ENCODE measurements around the gene ORAI1.

DNA sequence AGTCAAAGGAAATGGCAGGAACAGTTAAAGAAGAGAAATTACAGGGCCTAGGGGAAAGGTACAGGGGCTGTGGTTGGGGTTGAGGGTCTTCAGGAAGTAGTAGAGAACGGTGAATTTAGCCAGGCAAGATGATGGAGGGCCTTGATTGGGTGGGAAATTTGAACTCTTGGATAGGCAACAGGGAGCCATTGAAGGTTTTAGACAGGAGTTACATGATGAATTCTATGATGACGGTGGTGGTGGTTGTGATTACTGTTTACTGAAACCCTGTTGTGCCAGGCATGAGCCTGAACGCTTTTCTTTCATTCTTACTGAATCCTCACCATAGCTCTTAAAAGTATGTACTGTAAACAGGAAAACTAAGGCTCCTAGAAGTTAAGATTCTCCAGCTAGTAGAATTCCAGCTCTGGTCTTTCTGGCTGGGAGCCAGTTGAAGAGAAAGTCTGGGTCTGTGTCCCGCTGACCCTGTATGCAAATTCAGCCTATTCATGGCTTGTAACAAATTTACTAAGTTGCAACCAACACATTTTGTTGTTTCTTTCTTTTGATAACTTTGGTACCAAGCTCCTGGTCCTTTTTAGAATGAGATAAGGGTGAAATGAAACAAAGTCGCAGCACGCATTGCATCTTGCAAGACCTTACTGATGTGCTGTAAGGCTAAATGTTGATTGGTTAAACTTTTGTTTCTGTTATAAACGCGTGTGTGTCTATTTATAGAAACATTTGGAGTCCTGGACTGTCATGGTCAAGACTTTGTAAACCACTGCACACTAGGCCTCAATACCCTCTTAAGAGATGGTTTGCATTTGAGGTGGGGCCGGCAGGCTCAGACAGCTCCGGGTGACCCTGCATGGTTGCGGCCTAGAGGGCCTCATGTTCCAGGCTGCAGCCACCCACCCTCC, 6.0 kb downstream of the ORAI1 start:
- TF ChIP-seq CTCF (optimal IDR thresholded peaks at IDR 0.05 in 1 of 3, IDR thresholded peaks at IDR 0.05 in 1 of 3, conservative IDR thresholded peaks at IDR 0.05 in 1 of 3; ENCODE audit: extremely low read depth in 1 of 3, insufficient read depth in 2 of 3, low read length in 3 of 3) (no peak), EZH2 (IDR thresholded peaks at IDR 0.05; ENCODE audit: low read length) (no peak)
